Ishikawa (cell line): Measurements from ENCODE around the gene GALNT10.

Experiments
- CEBPB ChIP-seq: IDR thresholded peaks from 2 replicates; pipeline ENCODE4 v1.6.1; 2012
- EGR1 ChIP-seq: IDR thresholded peaks from 2 replicates; pipeline ENCODE4 v1.6.1; 2012
- EP300 ChIP-seq: IDR thresholded peaks from 2 replicates; pipeline ENCODE4 v1.6.1; 2012; ENCODE audit warnings: borderline replicate concordance

DNA sequence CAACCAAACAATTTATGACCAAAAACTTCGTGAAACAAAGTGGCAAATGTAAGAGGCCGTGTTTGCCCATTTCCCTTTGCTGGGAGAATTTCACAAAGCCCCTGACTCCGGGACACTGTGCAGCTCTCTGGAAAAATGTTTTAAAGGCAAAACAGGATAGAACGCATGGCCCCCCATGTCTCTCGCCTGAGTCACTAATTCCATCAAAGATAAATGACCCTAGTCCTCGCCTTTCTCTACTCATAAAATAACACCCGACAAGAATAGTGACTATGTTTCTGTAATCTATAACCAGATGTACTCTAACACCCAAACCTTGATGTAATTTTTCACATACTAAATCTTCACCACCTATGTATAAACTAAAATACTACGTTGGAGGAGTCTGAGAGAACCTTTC is 199.6 kb downstream of the GALNT10 start:
- TF ChIP-seq EP300: no peak
- no peak for TF ChIP-seq CEBPB
- TF ChIP-seq EGR1: no peak
